Gastroesophageal sphincter (tissue), 4 donors: Measurements from ENCODE around the gene CACNA1C. TPM values are rescaled to one million over a fixed set of nuclear protein-coding genes. Genes with fewer than 3 reads are reported as not detected.
"Not testable (repeated sequence)": the region's sequence is repeated elsewhere in the genome, so short reads cannot be mapped to it uniquely, and the experiment has no call there.

ENCODE experiments used
- ATAC-seq: fragments of 150-250 bp; one replicate; pipeline ENCODE4 v1.9.1; 2016; ENCODE audit warnings: mild to moderate bottlenecking, moderate library complexity
- H3K27ac ChIP-seq, 4 donors: fragments of 200-600 bp; sonication (generic) in 3 of 4; 1 replicate in 3 of 4; 2 replicates in 1 of 4; pipeline ENCODE4 v1.5.1; 2016 to 2019
- H3K27me3 ChIP-seq: fragments of 200-600 bp; sonication (generic); one replicate; pipeline ENCODE4 v1.5.1; 2019
- H3K36me3 ChIP-seq, 2 donors: fragments of 200-600 bp; sonication (generic); one replicate each; pipeline ENCODE4 v1.5.1; 2019; ENCODE audit warnings: control low read depth in 1 of 2
- H3K4me1 ChIP-seq, 3 donors: fragments of 200-600 bp; sonication (generic); 1 replicate in 2 of 3; 2 replicates in 1 of 3; pipeline ENCODE4 v1.5.1; 2016 to 2019; ENCODE audit warnings: control low read depth in 2 of 3
- H3K4me3 ChIP-seq, 2 donors: fragments of 200-600 bp; sonication (generic); one replicate each; pipeline ENCODE4 v1.5.1; 2019; ENCODE audit warnings: mild to moderate bottlenecking in 1 of 2, moderate library complexity in 1 of 2
- H3K9me3 ChIP-seq, 3 donors: fragments of 200-600 bp; sonication (generic); one replicate each; pipeline ENCODE4 v1.5.1; 2017 to 2019; ENCODE audit warnings: control low read depth in 2 of 3
- CTCF ChIP-seq, 4 experiments: fragments of 200-600 bp in 2 of 4; fragments of 450-650 bp in 2 of 4; sonication (generic) in 1 of 4; IDR thresholded peaks; one replicate each; pipeline ENCODE4 v1.5.1; 2017 to 2019; ENCODE audit warnings: antibody characterized with exemption in 4 of 4, mild to moderate bottlenecking in 2 of 4, moderate library complexity in 2 of 4
- EP300 ChIP-seq: sonication (generic); formaldehyde crosslinking; IDR thresholded peaks from one replicate; pipeline ENCODE4 v1.6.1; 2017; ENCODE audit warnings: antibody characterized with exemption, mild to moderate bottlenecking
- POLR2A ChIP-seq, 2 donors: fragments of 450-650 bp; IDR thresholded peaks; one replicate each; pipeline ENCODE4 v1.6.1; 2017; ENCODE audit warnings: antibody characterized with exemption in 2 of 2, mild to moderate bottlenecking in 2 of 2, moderate library complexity in 1 of 2
- POLR2AphosphoS5 ChIP-seq: sonication (generic); formaldehyde crosslinking; IDR thresholded peaks from one replicate; pipeline ENCODE4 v1.6.1; 2017; ENCODE audit warnings: antibody characterized with exemption
- WGBS, 2 donors: methylation state at CpG; one replicate each; pipeline ENCODE4 v1.1.5; 2018; ENCODE audit warnings: low coverage in 1 of 2; 5-methylcytosine and 5-hydroxymethylcytosine counted together
- total RNA-seq, 4 donors: library from RNA; depleted of rRNA; stranded (reverse); fragments of >200 nt; gene quantifications; one replicate each; pipeline ENCODE4 v1.1.0, GENCODE V29; 2016

CACNA1C gene
- total RNA-seq, 4 donors from 2014 or later, result 22.9 to 96.2 (median 41.4) TPM

DNA sequence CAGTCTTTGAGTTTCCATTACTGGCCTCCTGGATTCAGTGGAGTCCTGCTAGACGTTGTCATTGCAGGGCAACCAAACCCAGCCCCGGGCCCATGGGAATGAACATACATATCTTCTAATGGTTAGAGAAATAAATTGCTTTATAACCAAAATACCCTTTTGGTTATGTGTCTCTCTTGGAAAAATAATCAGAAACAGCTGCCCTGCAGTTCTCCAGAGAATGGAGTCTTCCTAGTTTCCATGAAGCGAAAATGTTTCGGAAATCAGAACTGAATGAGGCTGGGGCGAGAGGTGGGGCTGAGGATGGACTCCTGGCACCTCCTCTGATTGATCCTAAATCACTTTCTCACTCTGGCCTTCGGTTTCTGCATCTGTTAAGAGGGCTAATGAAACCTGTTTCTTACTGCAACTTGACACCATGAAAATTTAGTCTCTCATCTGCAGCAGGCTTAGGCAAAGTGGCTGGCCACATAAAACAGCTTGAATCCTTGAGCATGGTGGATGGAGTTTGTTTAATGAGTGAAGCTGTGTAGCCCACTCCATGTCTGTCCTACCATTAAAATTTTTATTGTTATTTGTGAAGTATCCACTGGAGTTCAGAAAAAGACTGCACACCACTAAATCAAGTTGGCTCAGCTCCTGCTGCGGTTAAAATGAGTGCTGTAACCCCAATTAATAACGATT, 198.9 kb downstream of the CACNA1C start:
- Histone ChIP-seq H3K27me3 (no peaks in the 10 kb centered on the region), H3K4me1 (peaks cover 4 to 88% (median 10%) of the 10 kb centered on the region in 3 donors), H3K36me3 (no peaks in the 10 kb centered on the region), H3K27ac (peak overlapping the region in 3 of 4 donors; percentile 84 to 88 (median 85)), H3K9me3 (no peaks in the 10 kb centered on the region), H3K4me3 (no peak overlapping the region)
- 73 to 93% methylated on average over 2 to 5 of the region's 8 CpGs for WGBS, 2 donors
- TF ChIP-seq POLR2AphosphoS5, result no peak
- ATAC-seq, result no peak

DNA sequence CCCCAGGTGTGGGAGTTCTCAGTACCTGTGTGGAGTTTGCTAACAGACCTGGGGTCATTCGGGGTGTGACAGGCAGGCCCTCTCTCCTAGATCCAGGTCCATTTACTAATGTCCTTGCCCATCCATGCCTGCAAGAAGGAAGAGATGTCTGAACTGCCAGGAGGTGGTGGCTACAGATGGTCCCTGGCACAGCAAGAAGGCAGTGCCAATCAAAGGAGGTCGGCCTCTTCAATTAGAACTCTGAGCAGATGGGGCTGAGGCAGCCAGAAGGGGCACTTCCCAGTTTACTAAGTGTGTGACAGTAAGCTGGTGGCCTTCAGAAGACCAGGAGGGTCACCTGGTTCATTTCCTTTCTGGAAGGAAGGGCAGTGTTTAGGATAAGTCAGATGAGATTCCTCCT, 202.5 kb downstream of the CACNA1C start:
- H3K27me3 ChIP-seq, result no peaks in the 10 kb centered on the region
- H3K36me3 ChIP-seq, result no peaks in the 10 kb centered on the region
- ATAC-seq, result no peak
- no peak overlapping the region for H3K4me3 ChIP-seq
- WGBS, 2 donors, result 86% methylated on average over 1 of the region's 2 CpGs; no CpG with 5 or more reads in 1 of the 2 donors
- H3K4me1 ChIP-seq, result peaks cover 0 to 85% (median 3%) of the 10 kb centered on the region in 3 donors
- H3K27ac ChIP-seq, result peak overlapping the region in 2 of 4 donors; percentile 30 to 53
- no peaks in the 10 kb centered on the region for H3K9me3 ChIP-seq
- TF ChIP-seq CTCF (IDR thresholded peaks at IDR 0.05), result no peak
- TF ChIP-seq POLR2AphosphoS5, result no peak
- TF ChIP-seq POLR2A (IDR thresholded peaks at IDR 0.05), result no peak
- no peak for TF ChIP-seq EP300

GRCh38 chr12:2255731-2256130, 202.9 kb downstream of the CACNA1C start:
- Histone ChIP-seq H3K4me1 (peaks cover 0 to 85% (median 3%) of the 10 kb centered on the region in 3 donors), H3K27ac (peak overlapping the region in 2 of 4 donors; percentile 30 to 53)
- H3K4me3 ChIP-seq, ATAC-seq, H3K27me3 ChIP-seq, H3K36me3 ChIP-seq, H3K9me3 ChIP-seq: not testable (repeated sequence)
- WGBS, 2 donors, result 82 to 87% methylated on average over 9 of the region's 9 CpGs

GRCh38 chr12:2256453-2256852, 203.7 kb downstream of the CACNA1C start:
- no peak overlapping the region for H3K4me3 ChIP-seq
- no peaks in the 10 kb centered on the region for H3K36me3 ChIP-seq
- no peaks in the 10 kb centered on the region for H3K27me3 ChIP-seq
- peaks cover 0 to 80% (median 3%) of the 10 kb centered on the region in 3 donors for H3K4me1 ChIP-seq
- peak overlapping the region in 2 of 4 donors; percentile 32 to 36 for H3K27ac ChIP-seq
- TF ChIP-seq POLR2A (IDR thresholded peaks at IDR 0.05), result no peak
- TF ChIP-seq EP300, result no peak
- TF ChIP-seq POLR2AphosphoS5, result no peak
- TF ChIP-seq CTCF (IDR thresholded peaks at IDR 0.05), result no peak
- no peaks in the 10 kb centered on the region for H3K9me3 ChIP-seq
- no peak for ATAC-seq
- WGBS, 2 donors, result 81 to 92% methylated on average over 4 to 6 of the region's 6 CpGs

DNA sequence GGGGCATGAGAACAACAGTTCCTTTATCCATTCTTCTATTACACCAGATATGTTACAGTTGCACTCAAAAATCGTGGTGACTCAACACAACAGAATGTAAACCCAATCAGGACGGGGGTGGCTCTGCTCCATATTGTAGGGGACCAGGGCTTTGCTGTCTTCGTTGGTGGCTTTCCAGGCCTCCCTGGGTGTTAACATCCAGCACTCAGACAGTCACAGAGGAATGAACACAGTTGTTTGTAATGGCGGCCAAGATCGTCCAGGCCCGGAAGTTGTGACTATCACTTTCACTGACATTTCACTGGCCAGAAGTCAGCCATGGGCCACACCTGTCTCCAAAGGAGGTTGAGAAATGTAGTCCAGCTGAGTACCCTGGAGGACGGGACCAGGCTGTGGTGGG, 204.1 kb downstream of the CACNA1C start:
- no peaks in the 10 kb centered on the region for H3K9me3 ChIP-seq
- H3K4me1 ChIP-seq, result peaks cover 0 to 80% (median 3%) of the 10 kb centered on the region in 3 donors
- ATAC-seq, result peak; percentile 5
- TF ChIP-seq EP300, result no peak
- no peak for TF ChIP-seq POLR2A (IDR thresholded peaks at IDR 0.05)
- peak; percentile 12 for TF ChIP-seq POLR2AphosphoS5
- TF ChIP-seq CTCF (IDR thresholded peaks at IDR 0.05), result no peak
- peak overlapping the region in 2 of 4 donors; percentile 32 to 36 for H3K27ac ChIP-seq
- no peaks in the 10 kb centered on the region for H3K27me3 ChIP-seq
- 40% methylated on average over 3 of the region's 7 CpGs for WGBS, 2 donors
- no peak overlapping the region for H3K4me3 ChIP-seq
- H3K36me3 ChIP-seq, result no peaks in the 10 kb centered on the region

GRCh38 chr12:2258025-2258424, 205.2 kb downstream of the CACNA1C start:
- Histone ChIP-seq H3K27ac (peak overlapping the region in 2 of 4 donors; percentile 12 to 32), H3K4me1 (peaks cover 0 to 79% (median 3%) of the 10 kb centered on the region in 3 donors), H3K36me3 (no peaks in the 10 kb centered on the region), H3K9me3 (no peaks in the 10 kb centered on the region), H3K27me3 (no peaks in the 10 kb centered on the region), H3K4me3 (no peak overlapping the region)
- 50 to 65% methylated on average over 2 of the region's 2 CpGs for WGBS, 2 donors
- no peak for TF ChIP-seq CTCF (IDR thresholded peaks at IDR 0.05)
- TF ChIP-seq POLR2AphosphoS5, result no peak
- no peak for TF ChIP-seq POLR2A (IDR thresholded peaks at IDR 0.05)
- no peak for TF ChIP-seq EP300
- ATAC-seq, result no peak
